Measurements from ENCODE around the gene KDM4C. TPM values are rescaled to one million over a fixed set of nuclear protein-coding genes. Genes with fewer than 3 reads are reported as not detected.
A peak's percentile ranks its signal among the peaks of the same experiment; 100 is the strongest.

The KDM4C gene
- total RNA-seq, 1 donor from 2014 or later = 18.2 TPM

- TF ChIP-seq CTCF (IDR thresholded peaks at IDR 0.05; ENCODE audit: insufficient read depth, low read depth, low read length) (no peak), EZH2 (IDR thresholded peaks at IDR 0.05; ENCODE audit: insufficient read depth, low read length) (no peak)
- Histone ChIP-seq H3K27me3 (ENCODE audit: insufficient read depth, low read length) (no peaks in the 10 kb centered on the region), H3K4me2 (ENCODE audit: low read length) (peak overlapping the region; percentile 96), H4K20me1 (ENCODE audit: insufficient read depth, low read length) (peaks cover 17% of the 10 kb centered on the region), H3K27ac (ENCODE audit: low read depth, low read length) (peak overlapping the region; percentile 99), H2AFZ (ENCODE audit: low read depth, low read length) (peak overlapping the region; percentile 99), H3K9me3 (ENCODE audit: insufficient read depth, low read depth, low read length) (no peaks in the 10 kb centered on the region), H3K4me1 (ENCODE audit: insufficient read depth, low read length) (peaks cover 8% of the 10 kb centered on the region), H3K4me3 (ENCODE audit: insufficient read depth, low read depth, low read length) (peak overlapping the region; percentile 92), H3K36me3 (ENCODE audit: insufficient read depth, low read length) (no peaks in the 10 kb centered on the region), H3K79me2 (ENCODE audit: insufficient read depth, low read length) (peaks cover 39% of the 10 kb centered on the region), H3K9ac (ENCODE audit: low read length) (peak overlapping the region; percentile 95)
- Mint-ChIP-seq H3K9me3 (ENCODE audit: unreplicated experiment) (no peaks in the 10 kb centered on the region), H3K36me3 (ENCODE audit: low read depth, unreplicated experiment) (no peaks in the 10 kb centered on the region), H3K27me3 (ENCODE audit: low read depth, unreplicated experiment) (no peaks in the 10 kb centered on the region), H3K4me1 (ENCODE audit: low read depth, unreplicated experiment) (peaks cover 5% of the 10 kb centered on the region), H3K4me3 (ENCODE audit: unreplicated experiment) (peak overlapping the region; percentile 98), H3K27ac (ENCODE audit: unreplicated experiment) (no peak overlapping the region)
- DNase-seq (ENCODE audit: low read depth) (no peak), FAIRE-seq (no peak)
Observed at GRCh38 chr9:6758248-6758497, 400 bp downstream of the KDM4C start.

- peak overlapping the region; percentile 99 for H2AFZ ChIP-seq (ENCODE audit: low read depth, low read length)
- TF ChIP-seq CTCF (IDR thresholded peaks at IDR 0.05; ENCODE audit: insufficient read depth, low read depth, low read length) (no peak), EZH2 (IDR thresholded peaks at IDR 0.05; ENCODE audit: insufficient read depth, low read length) (no peak)
- FAIRE-seq (no peak), DNase-seq (ENCODE audit: low read depth) (no peak)
- Mint-ChIP-seq H3K4me3 (ENCODE audit: unreplicated experiment) (peak overlapping the region; percentile 93), H3K27me3 (ENCODE audit: low read depth, unreplicated experiment) (no peaks in the 10 kb centered on the region), H3K4me1 (ENCODE audit: low read depth, unreplicated experiment) (peaks cover 5% of the 10 kb centered on the region), H3K27ac (ENCODE audit: unreplicated experiment) (peak overlapping the region; percentile 89), H3K36me3 (ENCODE audit: low read depth, unreplicated experiment) (no peaks in the 10 kb centered on the region), H3K9me3 (ENCODE audit: unreplicated experiment) (no peaks in the 10 kb centered on the region)
- peak overlapping the region; percentile 95 for H3K9ac ChIP-seq (ENCODE audit: low read length)
- peak overlapping the region; percentile 96 for H3K4me2 ChIP-seq (ENCODE audit: low read length)
- H3K27me3 ChIP-seq (ENCODE audit: insufficient read depth, low read length) = no peaks in the 10 kb centered on the region
- peaks cover 19% of the 10 kb centered on the region for H4K20me1 ChIP-seq (ENCODE audit: insufficient read depth, low read length)
- H3K9me3 ChIP-seq (ENCODE audit: insufficient read depth, low read depth, low read length) = no peaks in the 10 kb centered on the region
- peak overlapping the region; percentile 99 for H3K27ac ChIP-seq (ENCODE audit: low read depth, low read length)
- no peaks in the 10 kb centered on the region for H3K36me3 ChIP-seq (ENCODE audit: insufficient read depth, low read length)
- peaks cover 44% of the 10 kb centered on the region for H3K79me2 ChIP-seq (ENCODE audit: insufficient read depth, low read length)
- H3K4me3 ChIP-seq (ENCODE audit: insufficient read depth, low read depth, low read length) = peak overlapping the region; percentile 92
- H3K4me1 ChIP-seq (ENCODE audit: insufficient read depth, low read length) = peaks cover 8% of the 10 kb centered on the region
Observed at GRCh38 chr9:6758498-6759184, 868 bp downstream of the KDM4C start.
